Activated CD4-positive, alpha-beta T cell treated with anti-CD3 and anti-CD28 coated beads for 1 hour (primary cell): ENCODE measurements around the gene STUB1.

Experiments
- DNase-seq: peaks from one replicate; pipeline ENCODE4 v3.0.0-alpha.2; 2020

STUB1 gene

GRCh38 chr16:645852-646678 lies 34.1 kb upstream of the STUB1 start:
- no peak for DNase-seq

DNA sequence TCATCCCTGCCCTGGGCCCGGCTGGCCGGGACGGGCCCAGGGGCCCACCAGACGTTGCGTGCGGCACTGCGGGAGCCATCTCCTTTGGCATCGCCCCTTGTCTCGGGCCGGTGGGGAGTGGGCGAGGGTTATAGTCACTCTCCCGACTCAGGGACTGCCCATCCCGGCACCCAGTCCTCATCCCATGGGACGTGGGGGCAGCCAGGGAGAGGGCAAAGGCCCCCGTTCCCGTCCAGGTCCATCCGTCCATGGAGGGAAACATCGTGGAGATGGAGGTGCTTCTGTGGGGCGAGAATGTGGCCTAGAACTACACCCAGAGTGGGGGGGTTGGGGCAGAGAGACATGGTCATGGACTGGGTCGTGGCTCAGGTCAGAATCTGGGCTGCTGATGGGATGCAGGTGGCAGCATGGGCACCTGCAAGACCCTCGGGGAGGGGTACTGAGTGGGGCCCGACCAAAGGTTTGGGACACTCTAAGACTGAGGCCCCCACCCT lies 33.5 kb upstream of the STUB1 start:
- no peak for DNase-seq

- no peak for DNase-seq
These were observed 32.9 kb upstream of the STUB1 start for GRCh38 chr16:647173-647902.

- no peak for DNase-seq
These were observed 32.0 kb upstream of the STUB1 start for GRCh38 chr16:648071-648780.

GRCh38 chr16:648781-649589 lies 31.2 kb upstream of the STUB1 start, which contains the start of gene WDR90:
WDR90 (plus strand) TSS chr16:649365; CDS start chr16:649417, 52 bp downstream.
- peak; percentile 87 for DNase-seq

GRCh38 chr16:649631-650030 lies 30.6 kb upstream of the STUB1 start:
- DNase-seq: no peak

GRCh38 chr16:651844-652243 lies 28.4 kb upstream of the STUB1 start:
- no peak for DNase-seq

DNA sequence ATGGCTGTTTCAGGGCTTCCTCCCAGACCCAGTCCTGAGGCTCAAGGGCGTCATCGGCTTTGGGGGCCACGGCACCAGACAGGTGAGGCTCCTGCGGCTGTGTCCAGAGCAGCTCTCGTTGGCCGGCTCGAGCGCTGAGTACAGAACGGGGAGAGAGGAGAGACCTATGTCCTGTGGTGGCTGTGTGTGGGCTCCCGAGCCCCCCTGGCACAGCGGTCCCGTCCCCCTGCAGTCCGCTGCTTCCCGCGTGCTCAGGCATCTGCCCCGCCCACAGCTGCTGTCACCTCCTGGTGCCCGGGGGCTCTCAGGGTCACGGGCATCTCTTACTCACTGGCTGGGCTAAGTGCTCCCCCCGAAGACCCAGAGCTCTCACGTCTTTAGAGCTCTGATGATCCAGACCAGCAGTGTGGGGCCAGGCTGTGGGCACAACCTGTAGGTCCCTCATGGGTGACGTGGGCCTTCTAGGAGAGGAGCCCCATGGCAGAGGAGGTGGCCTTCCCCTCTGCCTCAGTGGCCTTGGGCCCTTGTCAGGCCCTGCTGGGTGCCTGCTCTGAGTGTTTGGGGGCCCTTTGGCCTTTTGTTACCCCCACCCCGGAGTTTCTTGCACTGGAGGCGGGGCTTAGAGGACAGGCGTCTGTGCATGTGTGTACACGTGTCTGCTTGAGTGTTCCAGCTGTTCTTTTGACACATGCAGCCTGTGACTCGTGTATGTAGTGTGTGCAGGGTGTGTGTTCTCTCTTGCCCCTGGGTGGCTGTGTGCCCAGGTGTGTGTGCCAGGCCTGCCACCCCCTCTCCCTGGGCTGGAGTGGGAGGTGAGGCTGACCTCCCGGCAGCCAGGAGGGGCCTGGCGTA lies 27.5 kb upstream of the STUB1 start:
- DNase-seq: no peak

DNA sequence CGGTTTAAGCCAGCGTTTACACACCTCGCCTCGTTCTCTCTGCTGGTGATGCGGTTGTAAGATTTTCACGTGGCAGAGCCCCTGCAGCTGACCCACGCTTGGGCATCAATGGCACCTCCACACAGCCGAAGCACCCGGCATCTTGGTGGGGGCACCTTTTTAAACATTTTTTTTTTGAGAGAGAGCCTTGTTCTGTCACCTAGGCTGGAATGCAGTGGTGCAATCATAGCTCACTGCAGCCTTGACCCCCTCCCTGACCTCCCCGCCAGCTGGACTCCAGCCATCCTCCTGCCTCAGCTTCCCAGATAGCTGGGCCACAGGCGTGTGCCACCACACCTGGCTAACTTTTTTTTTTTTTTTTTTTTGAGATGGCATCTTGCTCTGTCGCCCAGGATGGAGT lies 26.2 kb upstream of the STUB1 start:
- DNase-seq: no peak

DNA sequence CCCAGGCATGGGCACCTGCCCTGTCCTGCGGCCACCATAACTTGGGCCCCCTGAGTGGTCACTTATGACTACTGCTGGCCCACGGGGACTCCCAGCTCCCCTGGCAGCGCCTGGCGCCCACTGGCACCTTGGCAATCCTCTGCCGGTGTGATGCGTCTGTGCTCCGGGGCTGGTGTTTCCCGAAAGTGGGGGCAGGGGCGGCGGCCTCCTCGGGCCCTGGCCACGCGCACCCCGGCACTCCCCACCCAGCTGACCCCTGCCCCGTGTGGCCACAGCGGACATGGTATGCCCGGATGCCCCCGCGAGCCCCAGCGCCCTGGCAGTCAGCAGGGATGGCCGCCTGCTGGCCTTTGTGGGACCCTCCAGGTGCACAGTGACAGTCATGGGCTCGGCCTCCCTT lies 22.7 kb upstream of the STUB1 start:
- DNase-seq: no peak

GRCh38 chr16:658679-659571 lies 21.3 kb upstream of the STUB1 start:
- no peak for DNase-seq

- DNase-seq: no peak
These were observed 20.6 kb upstream of the STUB1 start for GRCh38 chr16:659618-660017.

DNA sequence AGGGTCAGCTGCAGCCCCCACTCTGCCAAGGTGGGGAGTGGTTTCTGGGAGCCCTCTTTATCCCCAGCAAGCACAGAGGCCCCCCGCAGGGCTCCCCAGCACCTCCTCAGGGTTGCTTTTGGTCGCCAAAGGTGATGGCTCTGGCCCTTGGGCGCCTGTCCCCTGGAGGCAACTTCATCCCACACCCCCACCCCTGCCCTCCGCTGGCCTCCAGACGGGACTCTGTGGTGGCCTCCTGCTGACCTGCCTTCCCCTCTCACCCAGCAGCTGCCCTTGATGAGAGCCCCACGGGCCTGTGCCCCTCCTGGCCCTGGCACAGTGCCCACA lies 20.1 kb upstream of the STUB1 start:
- no peak for DNase-seq

DNA sequence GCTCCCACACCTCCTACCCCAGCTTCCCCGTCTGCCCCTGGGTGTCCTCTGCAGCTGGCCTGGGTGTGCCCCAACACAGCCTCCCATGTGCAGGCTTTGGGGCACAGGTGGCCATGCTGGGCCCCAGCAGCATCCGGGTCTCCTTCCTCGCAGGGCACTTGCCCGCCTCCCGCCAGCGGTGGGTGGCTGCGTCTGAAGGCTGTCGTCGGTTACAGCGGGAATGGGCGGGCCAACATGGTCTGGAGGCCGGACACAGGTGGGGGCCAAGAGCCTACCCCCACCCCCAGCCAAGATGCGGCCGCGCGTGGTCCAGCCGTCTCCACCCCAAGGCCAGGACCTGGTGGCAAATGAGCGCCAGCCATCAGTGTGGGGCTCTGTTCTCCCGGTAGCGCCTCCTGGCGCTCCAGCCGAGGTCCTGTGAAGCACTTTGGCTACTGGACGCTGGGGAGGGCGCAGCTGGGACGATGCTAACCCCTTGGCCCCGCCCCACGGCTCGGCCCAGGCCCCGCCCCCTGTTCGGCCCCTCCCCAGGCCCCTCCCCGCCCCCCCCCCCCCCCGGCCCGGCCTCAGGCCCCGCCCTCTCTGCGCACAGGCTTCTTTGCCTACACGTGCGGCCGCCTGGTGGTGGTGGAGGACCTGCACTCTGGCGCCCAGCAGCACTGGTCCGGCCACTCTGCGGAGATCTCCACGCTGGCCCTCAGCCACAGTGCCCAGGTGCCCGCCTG lies 19.6 kb upstream of the STUB1 start:
- DNase-seq: peak; percentile 58

DNA sequence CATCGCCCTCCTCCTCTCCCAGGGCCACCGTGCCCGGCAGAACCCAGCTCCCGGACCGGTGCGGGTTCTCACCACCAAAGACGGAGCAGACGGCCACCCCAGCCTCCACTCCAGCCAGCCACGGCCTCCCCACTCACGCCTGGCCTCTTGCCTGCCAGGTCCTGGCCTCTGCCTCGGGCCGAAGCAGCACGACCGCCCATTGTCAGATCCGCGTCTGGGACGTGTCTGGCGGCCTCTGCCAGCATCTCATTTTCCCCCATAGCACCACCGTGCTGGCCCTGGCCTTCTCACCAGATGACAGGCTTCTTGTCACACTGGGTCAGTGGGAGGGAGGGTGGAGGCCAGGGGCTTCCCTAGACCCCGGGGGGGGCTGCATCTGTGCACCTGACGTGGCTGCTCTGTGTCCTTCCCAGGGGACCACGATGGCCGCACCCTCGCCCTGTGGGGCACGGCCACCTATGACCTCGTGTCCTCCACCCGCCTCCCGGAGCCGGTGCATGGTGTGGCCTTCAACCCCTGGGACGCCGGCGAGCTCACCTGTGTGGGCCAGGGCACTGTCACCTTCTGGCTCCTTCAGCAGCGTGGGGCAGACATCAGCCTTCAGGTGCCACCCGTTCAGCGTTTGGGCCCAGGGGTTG lies 18.9 kb upstream of the STUB1 start:
- no peak for DNase-seq

DNA sequence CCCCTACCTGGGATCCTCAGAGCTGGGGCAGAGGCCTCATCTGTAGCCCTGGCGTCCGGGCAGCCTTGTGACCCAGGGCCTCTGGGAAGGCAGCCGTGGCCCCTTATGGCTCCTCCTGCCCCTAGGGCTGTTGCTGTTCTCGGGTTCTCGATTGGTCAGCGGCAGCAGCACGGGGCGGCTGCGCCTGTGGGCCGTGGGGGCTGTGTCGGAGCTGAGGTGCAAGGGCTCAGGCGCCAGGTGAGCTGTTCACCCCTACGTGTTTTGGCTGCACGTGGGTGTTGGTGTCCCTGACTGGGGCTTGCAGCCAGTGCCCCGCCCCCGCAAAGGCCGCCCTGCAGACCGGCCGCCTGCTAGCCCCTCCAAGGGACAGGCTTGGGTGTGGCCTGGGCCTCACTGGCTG lies 18.1 kb upstream of the STUB1 start:
- DNase-seq: no peak

GRCh38 chr16:662597-662996 lies 17.6 kb upstream of the STUB1 start:
- DNase-seq: no peak

DNA sequence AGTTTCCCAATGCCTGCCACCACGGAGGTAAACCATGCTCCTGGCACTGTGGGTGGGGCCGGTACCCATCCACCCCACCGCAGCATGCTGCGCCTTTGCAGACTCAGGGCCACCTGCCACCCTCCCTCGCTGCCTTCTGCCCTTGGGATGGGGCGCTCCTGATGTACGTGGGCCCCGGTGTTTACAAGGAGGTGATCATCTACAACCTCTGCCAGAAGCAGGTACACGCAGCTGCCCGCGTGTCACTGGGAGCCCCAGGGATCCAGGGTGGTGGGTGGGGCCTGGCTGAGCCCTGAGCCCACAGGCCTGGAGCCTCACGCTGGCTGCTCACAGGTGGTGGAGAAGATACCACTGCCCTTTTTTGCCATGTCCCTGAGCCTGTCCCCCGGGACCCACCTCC lies 13.6 kb upstream of the STUB1 start:
- DNase-seq: no peak

DNA sequence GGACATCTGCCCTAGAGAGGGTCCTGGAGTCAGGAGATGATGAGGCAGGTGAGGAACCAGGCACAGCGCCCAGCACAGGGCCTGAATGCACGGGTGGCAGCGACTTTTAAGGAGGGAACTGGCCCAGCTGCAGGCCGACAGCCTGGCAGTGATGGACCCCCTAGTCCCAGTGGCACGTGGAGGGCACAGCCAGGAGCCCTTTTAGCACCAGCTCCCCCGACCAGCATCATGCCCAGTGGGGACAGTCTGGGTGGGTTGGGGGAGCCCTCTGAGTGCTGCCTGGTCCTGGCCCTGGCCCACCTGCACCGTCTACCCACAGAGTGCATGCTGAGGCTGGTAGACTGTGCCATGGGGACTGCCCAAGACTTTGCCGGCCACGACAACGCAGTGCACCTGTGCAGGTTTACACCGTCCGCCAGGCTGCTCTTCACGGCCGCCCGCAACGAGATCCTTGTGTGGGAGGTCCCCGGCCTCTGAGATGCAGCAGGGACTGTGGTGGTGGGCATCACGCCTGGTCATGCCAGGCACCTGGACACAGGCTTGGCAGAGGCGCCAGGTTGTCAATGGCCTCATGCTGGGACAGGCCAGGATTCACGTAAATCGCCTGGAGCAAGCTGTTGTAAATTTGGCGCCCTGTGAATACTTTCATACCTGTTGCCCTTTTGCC lies 13.0 kb upstream of the STUB1 start:
- DNase-seq: no peak
